Measurements from ENCODE around the gene SOX6. TPM values are rescaled to one million over a fixed set of nuclear protein-coding genes. Genes with fewer than 3 reads are reported as not detected.

Gene SOX6
- polyA plus RNA-seq, 1 donor (not counting 4 experiments of a cell fraction or from before 2014, with no cell fraction given), result 6.0 TPM

DNA sequence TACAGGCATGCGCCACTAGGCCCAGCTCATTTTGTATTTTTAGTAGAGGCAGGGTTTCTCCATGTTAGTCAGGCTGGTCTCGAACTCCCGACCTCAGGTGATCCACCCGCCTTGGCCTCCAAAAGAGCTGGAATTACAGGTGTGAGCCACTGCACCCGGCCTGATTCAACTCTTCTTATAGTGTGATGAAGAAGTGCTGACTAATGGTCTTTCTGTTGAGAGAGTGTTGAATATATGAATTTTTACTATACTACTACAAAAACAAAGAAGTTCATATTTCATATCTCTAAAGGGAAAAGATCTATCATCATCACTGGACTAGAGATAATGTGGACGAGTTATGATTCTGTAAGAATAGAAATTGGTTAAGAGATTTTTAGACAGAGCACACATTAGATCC lies 320.1 kb downstream of the SOX6 start:
- Histone ChIP-seq H3K4me2 (ENCODE audit: control insufficient read depth, extremely low read depth, insufficient read depth, low read depth, low read length) (no peak overlapping the region), H3K9ac (ENCODE audit: control insufficient read depth, extremely low read depth, insufficient read depth, low read length) (no peak overlapping the region), H2AFZ (ENCODE audit: control insufficient read depth, low read length) (no peak overlapping the region), H3K27ac (ENCODE audit: control insufficient read depth, insufficient read depth, low read length) (no peak overlapping the region), H3K27me3 (ENCODE audit: control insufficient read depth, extremely low read depth, insufficient read depth, low read length) (no peaks in the 10 kb centered on the region), H3K4me3 (ENCODE audit: control insufficient read depth in 2 of 3, extremely low read depth in 1 of 3, insufficient read depth in 2 of 3, low read depth in 1 of 3, low read length in 3 of 3) (no peak overlapping the region), H4K20me1 (ENCODE audit: control insufficient read depth, extremely low read depth, insufficient read depth, low read length) (no peaks in the 10 kb centered on the region), H3K79me2 (ENCODE audit: control insufficient read depth, insufficient read depth, low read length) (no peaks in the 10 kb centered on the region), H3K9me1 (ENCODE audit: control insufficient read depth, extremely low read depth, insufficient read depth, low read length) (no peaks in the 10 kb centered on the region), H3K4me1 (ENCODE audit: control insufficient read depth, extremely low read depth, insufficient read depth, low read length) (no peaks in the 10 kb centered on the region), H3K9me3 (ENCODE audit: control insufficient read depth, low read depth, low read length) (no peaks in the 10 kb centered on the region), H3K36me3 (ENCODE audit: control insufficient read depth in 2 of 2, extremely low read depth in 1 of 2, insufficient read depth in 2 of 2, low read length in 2 of 2) (no peaks in the 10 kb centered on the region)
- dilution Hi-C loops (cut with MboI; ENCODE audit: extremely low pct_ligation_motif_present, low sequenced_read_pairs), result no loop called here
- TF ChIP-seq EZH2 (IDR thresholded peaks at IDR 0.05; ENCODE audit: low read length), result no peak
- TF ChIP-seq, protein P1, sequence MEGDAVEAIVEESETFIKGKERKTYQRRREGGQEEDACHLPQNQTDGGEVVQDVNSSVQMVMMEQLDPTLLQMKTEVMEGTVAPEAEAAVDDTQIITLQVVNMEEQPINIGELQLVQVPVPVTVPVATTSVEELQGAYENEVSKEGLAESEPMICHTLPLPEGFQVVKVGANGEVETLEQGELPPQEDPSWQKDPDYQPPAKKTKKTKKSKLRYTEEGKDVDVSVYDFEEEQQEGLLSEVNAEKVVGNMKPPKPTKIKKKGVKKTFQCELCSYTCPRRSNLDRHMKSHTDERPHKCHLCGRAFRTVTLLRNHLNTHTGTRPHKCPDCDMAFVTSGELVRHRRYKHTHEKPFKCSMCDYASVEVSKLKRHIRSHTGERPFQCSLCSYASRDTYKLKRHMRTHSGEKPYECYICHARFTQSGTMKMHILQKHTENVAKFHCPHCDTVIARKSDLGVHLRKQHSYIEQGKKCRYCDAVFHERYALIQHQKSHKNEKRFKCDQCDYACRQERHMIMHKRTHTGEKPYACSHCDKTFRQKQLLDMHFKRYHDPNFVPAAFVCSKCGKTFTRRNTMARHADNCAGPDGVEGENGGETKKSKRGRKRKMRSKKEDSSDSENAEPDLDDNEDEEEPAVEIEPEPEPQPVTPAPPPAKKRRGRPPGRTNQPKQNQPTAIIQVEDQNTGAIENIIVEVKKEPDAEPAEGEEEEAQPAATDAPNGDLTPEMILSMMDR (optimal IDR thresholded peaks at IDR 0.05 in 1 of 3, IDR thresholded peaks at IDR 0.05 in 1 of 3, conservative IDR thresholded peaks at IDR 0.05 in 1 of 3; ENCODE audit: extremely low read depth in 1 of 3, insufficient read depth in 2 of 3, low read length in 3 of 3), result no peak
- FAIRE-seq (no peak), DNase-seq (ENCODE audit: low read depth, low spot score) (no peak)

DNA sequence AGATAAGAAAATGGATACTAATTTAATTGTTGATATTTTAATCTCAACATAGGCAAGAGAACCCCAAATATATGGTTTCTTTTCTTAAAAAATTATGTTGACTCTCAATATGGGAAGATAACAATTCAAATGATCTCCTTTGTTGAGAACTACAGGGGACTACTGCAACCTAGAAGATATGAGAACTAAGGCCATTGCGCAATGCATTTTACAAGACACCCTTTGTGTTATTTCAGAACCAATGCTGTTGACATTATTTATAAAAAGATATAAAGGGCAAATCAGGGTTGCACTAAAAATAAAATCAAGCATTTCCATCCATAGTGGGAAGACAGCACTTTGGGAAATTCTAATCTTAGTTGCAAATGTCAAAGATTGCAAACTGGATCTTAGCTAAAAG lies 322.3 kb downstream of the SOX6 start:
- Histone ChIP-seq H3K4me2 (ENCODE audit: control insufficient read depth, extremely low read depth, insufficient read depth, low read depth, low read length) (no peak overlapping the region), H3K9ac (ENCODE audit: control insufficient read depth, extremely low read depth, insufficient read depth, low read length) (no peak overlapping the region), H3K36me3 (ENCODE audit: control insufficient read depth in 2 of 2, extremely low read depth in 1 of 2, insufficient read depth in 2 of 2, low read length in 2 of 2) (no peaks in the 10 kb centered on the region), H4K20me1 (ENCODE audit: control insufficient read depth, extremely low read depth, insufficient read depth, low read length) (no peaks in the 10 kb centered on the region), H3K4me1 (ENCODE audit: control insufficient read depth, extremely low read depth, insufficient read depth, low read length) (no peaks in the 10 kb centered on the region), H3K4me3 (ENCODE audit: control insufficient read depth in 2 of 3, extremely low read depth in 1 of 3, insufficient read depth in 2 of 3, low read depth in 1 of 3, low read length in 3 of 3) (no peak overlapping the region), H3K27me3 (ENCODE audit: control insufficient read depth, extremely low read depth, insufficient read depth, low read length) (no peaks in the 10 kb centered on the region), H2AFZ (ENCODE audit: control insufficient read depth, low read length) (no peak overlapping the region), H3K79me2 (ENCODE audit: control insufficient read depth, insufficient read depth, low read length) (no peaks in the 10 kb centered on the region), H3K9me1 (ENCODE audit: control insufficient read depth, extremely low read depth, insufficient read depth, low read length) (no peaks in the 10 kb centered on the region), H3K9me3 (ENCODE audit: control insufficient read depth, low read depth, low read length) (no peaks in the 10 kb centered on the region), H3K27ac (ENCODE audit: control insufficient read depth, insufficient read depth, low read length) (no peak overlapping the region)
- FAIRE-seq (no peak), DNase-seq (ENCODE audit: low read depth, low spot score) (no peak)
- dilution Hi-C loops (cut with MboI; ENCODE audit: extremely low pct_ligation_motif_present, low sequenced_read_pairs), result no loop called here
- TF ChIP-seq EZH2 (IDR thresholded peaks at IDR 0.05; ENCODE audit: low read length), result no peak
- TF ChIP-seq, protein P1 (optimal IDR thresholded peaks at IDR 0.05 in 1 of 3, IDR thresholded peaks at IDR 0.05 in 1 of 3, conservative IDR thresholded peaks at IDR 0.05 in 1 of 3; ENCODE audit: extremely low read depth in 1 of 3, insufficient read depth in 2 of 3, low read length in 3 of 3), result no peak

All from keratinocyte (primary cell).